Amniotic epithelial cell (primary cell): ENCODE results near the gene SLC12A3.
A peak's percentile ranks its signal among the peaks of the same experiment; 100 is the strongest.
"Not testable (repeated sequence)": the region's sequence is repeated elsewhere in the genome, so short reads cannot be mapped to it uniquely, and the experiment has no call there.

Source experiments
- DNase-seq: peaks from one replicate; pipeline ENCODE4 v3.0.0-alpha.2; 2010; ENCODE audit warnings: low read depth

SLC12A3 gene

DNA sequence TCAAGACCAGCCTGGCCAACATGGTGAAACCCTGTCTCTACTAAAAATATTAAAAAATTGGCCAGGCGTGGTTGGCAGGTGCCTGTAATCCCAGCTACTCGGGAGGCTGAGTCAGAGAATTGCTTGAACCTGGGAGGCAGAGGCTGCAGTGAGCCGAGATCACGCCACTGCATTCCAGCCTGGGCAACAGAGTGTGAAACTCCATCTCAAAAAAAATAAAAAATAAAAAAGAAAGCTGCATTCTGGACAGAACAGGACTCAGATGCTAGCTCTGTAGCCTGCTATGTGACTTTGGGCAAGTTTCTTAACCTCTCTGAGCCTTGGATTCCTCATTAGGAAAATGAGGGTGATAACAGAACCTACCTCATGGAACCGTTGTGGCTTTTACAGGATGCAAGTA, 3.8 kb downstream of the SLC12A3 start:
- not testable (repeated sequence) for DNase-seq

DNA sequence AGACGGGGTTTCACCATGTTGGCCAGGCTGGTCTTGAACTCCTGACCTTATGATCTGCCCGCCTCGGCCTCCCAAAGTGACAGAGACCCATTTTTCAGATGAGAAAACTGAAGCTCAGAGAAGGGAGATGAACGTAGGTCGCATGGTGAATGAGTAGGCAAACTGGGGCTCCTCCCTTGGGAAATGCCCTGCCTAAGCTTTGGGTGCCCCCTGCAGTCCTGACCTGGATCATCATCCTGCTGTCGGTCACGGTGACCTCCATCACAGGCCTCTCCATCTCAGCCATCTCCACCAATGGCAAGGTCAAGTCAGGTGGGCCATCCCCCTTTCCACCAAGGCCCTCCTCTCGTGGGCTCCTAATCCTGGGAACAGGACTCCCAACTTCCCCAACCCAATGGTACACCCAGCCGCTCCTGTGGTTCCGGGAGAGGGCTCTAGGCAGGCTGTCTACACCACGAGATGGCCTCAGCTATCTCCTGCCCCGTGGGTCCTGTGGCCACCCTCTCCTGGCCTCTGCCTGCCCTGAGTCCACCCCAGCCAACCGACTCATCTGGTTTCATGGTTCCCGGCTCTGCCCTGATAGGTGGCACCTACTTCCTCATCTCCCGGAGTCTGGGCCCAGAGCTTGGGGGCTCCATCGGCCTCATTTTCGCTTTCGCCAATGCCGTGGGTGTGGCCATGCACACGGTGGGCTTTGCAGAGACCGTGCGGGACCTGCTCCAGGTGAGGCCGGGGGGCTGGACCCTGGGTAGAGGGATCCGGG, 4.7 kb downstream of the SLC12A3 start:
- DNase-seq = peak; percentile 52

DNA sequence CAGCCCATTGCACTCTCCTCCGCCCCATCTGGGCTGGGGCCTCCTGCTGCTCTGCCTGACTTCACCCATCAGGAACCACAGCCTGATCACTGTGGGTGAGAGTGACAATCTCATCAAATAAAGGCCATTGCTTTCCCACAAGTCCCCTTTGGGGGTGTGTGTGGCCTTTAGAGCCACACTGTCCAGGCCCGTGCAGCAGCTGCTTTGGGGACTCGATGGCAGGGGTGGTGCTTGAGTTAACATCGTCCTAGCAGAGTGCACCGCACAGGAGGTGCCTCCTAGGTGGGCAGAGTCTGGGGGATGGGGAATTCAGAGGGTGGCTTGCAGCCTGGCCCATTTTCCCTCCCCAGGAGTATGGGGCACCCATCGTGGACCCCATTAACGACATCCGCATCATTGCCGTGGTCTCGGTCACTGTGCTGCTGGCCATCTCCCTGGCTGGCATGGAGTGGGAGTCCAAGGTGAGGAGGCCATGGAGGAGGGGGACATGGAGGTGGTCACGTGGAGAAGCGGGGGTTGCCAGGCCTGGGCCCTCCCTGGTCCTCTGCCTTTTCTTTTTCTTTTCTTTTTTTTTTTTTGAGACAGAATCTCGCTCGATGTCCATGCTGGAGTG, 5.4 kb downstream of the SLC12A3 start:
- DNase-seq = no peak

DNA sequence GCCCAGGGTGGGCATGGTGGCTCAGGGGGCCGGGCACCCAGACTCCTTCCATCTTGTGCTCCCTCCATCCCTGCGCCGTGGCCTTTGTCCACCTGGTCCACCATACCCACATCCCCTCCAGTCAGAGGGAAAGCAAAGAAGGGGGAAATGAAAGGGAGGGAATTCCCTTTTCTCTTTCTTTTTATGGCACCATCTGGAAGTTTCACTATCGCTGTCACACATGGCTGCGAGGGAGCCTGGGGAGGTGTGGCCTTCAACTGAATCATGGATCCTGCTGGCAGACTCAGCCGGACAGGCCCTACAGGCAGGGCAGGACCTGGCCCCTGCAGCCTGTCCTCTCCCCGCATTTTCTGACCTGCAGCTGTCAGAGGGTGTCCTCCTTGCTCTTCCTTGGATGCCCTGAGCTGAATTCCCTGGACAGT, 6.2 kb downstream of the SLC12A3 start:
- peak; percentile 27 for DNase-seq

DNA sequence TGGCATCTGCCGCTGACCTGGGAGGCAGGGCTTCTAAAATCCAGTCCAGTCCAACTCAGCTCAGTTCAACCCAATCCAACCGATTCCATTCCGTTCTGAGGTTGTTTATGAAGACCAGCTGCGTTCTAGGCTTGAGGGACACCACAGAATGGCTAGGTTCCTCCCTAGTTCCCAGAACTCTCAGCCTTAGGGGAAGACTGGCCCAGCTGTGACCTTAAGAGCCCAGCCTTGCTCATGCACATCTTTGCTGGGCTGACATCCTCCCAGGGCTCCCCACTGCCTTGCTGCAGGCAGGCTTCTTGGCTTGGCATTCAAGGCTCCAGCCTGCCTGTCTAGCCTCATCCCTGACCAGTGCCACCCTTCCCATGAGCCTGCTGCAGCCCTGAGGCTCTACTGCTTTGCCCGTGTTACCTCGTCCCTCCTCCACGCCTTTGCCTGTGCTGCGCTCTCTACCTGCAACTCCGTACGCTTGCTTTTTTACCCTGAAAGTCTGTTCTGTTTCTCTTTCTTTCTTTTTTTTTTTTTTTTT, 7.9 kb downstream of the SLC12A3 start:
- DNase-seq = no peak

DNA sequence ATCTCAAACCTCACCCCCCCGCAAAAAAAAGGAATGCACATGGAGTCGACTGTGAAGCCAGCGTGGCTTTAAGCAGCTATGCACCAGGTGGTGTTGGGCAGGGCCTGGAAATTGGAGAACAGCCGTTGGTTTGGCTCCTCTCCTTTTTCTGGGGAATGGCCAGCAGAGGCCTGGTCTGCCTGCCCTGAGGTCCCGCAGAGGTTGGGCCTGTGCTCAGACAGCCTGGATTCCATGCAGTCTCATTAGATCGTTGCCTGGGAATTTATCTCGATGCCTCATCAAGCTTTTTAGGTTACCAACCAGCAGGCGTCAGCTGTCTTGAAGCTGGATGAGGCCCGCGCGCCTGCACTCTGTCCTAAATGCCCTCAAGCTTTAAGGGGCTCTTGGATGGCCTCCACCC, 9.8 kb downstream of the SLC12A3 start:
- peak; percentile 68 for DNase-seq

DNA sequence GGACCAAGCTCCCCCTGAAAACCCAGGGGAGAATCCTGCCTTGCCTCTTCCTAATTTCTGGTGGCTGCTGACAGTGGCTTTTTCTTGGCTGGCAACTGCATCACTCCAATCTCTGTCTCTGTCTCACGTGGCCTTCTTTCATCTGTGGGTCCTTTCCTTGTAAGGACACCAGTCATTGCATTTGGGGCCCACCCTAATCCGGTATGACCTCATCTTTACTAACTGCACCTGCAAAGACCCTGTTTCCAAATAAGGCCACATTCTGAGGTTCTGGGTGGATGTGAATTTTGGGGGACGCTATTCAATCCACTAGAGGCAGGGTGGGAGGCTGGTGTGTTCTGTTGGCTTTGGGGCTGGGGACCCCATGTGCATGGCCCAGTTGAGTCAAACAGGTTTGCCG, 11.0 kb downstream of the SLC12A3 start:
- DNase-seq = no peak

DNA sequence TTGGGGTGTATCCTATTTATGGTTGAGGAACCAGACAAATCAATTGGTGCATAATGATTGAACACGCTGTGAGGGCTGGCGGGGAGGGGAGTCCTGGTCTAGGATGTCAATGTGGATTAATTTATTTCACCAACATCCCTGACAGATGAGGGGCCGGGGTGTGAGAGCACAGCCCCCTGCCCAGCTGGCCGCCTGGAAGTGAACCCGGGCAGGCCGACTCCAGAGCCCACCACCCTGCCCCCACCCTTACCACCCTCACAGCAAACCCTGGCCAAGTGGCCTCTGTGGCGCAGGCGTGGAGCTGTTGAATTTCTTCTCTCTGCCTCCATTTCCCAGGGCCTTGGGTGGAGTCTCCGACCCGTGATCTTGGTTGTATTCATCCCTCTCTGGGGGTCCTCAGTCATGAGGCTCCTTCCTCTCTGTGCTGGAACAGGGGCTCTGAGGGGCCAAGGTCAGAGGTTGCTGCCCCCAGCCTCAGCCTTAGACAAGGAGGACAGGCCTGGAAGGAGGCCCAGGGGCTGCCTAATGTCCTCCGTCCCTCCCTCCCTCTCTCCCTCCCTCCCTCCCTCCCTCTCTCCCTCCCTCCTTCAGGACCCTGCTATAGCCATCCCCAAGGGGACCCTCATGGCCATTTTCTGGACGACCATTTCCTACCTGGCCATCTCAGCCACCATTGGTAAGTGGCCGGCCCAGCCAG, 12.6 kb downstream of the SLC12A3 start:
- DNase-seq = no peak

DNA sequence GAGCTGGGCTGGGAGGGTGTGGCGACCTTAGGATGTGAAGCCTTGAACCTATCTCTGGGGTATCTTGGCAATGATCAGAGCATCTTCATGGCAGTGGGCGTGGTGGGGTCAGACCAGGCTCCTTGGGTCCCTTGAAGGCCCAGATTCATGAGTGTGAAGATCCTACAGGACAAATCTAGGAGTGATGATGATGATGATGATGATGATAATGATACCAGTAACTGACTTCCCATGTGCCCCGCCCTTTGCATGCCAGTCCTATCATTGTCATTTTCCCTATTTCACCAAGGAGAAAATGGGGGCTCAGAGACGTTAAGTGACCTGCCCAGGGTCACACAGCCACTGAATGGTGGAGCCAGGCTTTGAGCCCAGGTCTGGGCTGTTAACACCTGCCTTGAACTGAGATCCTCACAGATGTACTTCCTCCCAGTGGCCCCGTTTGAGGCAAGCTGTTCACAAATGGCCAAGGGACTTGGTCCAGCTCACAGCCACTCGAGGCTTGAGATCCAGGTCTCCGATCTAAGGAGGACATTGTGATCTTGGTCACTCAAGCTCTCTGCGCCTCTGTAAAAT, 13.4 kb downstream of the SLC12A3 start:
- no peak for DNase-seq

DNA sequence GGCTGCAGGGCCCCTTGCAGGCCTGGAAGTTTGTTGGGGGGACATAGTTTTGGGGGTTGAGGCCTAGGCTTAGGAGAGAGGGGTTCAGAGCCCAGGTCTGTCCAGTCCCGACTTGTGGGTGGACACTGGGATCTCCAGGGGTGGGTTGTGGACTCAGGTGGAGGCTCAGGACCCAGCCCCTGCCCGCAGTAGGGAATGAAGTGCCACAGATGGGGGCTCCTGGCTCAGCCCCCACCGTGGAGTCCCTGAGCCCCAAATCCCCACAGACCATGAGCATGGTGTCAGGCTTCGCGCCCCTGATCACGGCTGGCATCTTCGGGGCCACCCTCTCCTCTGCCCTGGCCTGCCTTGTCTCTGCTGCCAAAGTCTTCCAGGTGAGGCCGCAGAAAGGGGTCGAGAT, 14.3 kb downstream of the SLC12A3 start:
- no peak for DNase-seq

DNA sequence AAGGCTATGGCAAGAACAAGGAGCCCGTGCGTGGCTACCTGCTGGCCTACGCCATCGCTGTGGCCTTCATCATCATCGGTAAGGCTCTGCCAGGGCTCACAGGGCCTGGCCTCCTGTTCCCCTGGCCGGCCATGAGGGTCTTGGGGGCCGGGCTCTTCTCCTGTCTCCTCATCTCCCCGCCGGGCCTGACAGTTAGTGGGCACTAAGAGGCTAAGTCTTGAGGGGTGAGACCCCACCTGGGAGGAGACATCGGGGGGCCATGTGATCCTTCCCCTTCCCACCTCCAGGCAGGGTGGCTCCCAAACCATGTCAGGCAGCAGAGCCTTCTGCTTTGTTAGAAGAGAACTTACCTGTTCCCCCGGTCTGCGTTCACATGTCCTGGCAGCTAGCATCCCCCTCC, 15.2 kb downstream of the SLC12A3 start:
- DNase-seq = no peak

DNA sequence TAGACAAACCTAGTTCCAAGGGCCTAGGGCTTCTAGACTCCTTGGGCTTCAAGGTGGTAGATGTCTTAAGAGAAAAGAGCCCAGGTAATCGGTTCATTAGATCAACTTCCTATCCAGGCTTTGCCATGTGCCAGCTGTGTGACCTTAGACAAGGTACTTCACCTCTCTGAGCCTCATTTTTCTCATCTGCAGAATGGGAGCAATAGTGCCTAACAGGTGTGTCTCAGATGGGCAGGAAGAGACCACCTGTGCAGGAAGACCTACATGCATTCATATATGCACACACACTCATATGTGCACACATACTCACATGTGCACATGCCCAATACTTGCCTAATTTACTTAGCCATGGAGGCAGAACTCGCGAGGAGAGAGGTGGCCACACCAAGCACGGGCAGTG, 15.7 kb downstream of the SLC12A3 start:
- DNase-seq = no peak

DNA sequence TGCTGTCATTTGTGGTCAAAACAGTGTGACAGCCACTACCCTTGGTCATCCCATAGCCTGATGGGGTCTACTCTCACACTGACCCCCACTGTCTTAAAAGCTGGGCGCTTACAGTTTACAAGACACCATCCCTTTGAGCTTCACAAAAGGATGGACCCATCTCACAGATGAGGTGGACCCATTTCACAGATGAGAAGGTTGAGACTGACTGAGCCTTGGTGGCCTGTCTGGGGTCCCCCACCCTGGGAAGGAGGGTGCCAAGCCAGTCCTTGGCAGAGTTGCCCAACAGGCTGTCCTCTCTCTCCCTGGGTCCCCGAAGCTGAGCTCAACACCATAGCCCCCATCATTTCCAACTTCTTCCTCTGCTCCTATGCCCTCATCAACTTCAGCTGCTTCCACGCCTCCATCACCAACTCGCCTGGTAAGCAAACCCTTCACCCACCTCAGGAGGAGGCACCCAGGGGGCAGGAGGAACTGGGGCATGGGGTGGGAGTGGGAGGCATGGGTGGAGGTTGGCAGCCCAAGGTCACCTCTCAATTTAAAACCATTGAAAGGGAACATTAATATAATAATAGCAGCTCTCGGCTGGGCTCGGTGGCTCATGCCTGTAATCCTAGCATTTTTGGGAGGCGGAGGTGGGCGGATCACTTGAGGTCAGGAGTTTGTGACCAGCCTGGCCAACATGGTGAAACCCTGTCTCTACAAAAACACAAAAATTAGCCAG, 17.2 kb downstream of the SLC12A3 start:
- no peak for DNase-seq

DNA sequence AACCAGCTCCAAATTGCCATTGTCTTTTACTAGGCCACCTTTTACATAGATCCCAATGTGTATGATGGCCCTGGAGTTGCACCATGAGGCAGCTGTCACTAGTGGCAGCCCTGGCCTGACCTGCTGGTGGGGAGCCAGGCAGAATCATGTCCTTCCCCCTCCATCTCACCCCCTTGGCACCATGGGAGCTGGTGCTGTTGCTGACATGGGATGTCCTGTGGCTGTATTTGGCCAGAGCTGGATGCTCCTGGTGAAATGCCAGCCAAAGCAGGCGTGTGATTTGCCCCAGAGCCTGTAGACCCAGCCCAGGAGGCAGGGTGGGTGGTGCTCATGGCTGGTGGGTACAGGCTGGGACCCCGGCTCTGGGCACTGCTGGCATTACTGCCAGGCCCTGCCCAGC, 18.6 kb downstream of the SLC12A3 start:
- no peak for DNase-seq

DNA sequence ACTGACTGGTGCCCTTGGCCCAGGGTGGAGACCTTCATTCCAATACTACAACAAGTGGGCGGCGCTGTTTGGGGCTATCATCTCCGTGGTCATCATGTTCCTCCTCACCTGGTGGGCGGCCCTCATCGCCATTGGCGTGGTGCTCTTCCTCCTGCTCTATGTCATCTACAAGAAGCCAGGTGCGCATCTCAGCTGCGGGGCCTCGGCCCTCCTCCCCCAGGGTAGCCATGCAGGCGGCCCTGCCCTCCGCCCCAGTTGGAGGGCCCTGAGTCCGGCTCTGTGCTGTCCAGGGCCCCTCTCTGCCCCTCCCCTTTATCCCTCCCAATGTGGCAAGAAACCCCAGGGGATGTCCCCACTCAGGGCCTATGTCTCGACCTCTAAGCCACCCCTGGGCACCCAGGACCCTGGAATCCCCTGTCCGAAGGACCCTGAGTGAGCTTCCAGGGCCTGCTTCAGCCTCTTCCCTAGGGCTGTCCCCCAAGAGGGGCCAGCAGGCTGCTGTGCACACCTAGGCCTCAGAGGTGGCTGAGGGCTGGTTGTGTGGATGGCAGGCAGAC, 19.1 kb downstream of the SLC12A3 start:
- no peak for DNase-seq

DNA sequence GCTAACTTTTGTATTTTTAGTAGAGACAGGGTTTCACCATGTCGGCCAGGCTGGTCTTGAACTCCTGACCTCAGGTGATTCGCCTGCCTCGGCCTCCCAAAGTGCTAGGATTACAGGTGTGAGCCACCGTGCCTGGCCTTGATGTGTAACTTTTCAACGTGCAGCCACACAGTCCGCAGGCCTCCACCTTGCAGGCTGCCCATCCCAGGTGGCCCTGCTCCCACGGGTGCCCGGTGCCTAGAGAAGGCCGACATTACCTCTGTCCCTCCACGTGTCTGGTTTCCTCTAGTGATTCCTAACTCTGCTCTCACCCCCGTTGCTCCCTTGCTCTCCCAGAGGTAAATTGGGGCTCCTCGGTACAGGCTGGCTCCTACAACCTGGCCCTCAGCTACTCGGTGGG, 19.9 kb downstream of the SLC12A3 start:
- not testable (repeated sequence) for DNase-seq

DNA sequence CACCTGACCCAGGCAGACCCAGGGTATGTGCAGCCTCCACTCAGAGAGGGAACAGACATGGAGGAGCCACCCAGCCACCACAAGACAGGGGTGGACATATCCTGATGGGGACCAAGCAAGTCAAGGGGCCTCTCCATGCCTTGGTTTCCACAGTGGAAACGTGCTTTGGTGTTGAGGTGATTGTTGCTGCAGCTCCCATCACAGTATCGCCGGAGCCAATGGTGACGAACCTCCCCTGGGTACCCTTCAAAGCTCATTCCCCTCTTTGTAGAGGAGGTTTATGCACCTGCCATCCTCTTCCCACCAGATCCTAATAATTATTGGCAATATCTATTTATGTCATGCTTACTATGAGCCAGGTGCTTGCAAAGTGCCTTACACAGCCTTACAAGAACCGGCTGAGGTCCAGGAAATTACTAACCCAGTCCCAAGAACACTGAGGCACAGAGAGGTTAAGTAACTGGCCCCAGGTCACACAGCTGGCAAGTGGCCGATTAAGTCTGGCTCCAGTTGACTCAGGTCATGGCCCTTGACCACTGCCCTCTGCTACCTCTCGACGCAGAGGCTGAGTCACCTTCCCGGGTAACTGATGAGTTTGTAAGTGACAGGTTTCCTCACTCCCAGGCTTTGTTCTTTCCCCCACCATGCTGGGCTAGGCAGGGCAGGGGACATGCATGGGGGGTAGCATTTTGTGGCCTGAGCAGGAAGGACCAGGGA, 20.6 kb downstream of the SLC12A3 start:
- DNase-seq = no peak

DNA sequence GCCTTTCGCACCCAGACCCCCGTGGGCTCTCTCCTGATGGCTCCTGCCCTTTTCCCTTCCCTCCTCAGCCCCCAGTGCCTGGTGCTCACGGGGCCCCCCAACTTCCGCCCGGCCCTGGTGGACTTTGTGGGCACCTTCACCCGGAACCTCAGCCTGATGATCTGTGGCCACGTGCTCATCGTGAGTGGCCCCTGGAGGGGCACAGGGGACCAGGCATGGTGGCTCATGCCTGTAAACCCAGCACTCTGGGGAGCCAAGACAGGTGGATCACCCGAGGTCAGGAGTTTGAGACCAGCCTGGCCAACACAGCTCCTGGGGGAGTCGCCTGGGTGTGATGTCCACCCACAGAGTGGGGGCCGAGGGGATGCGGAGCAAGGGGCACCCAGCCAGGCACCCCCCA, 21.3 kb downstream of the SLC12A3 start:
- no peak for DNase-seq

DNA sequence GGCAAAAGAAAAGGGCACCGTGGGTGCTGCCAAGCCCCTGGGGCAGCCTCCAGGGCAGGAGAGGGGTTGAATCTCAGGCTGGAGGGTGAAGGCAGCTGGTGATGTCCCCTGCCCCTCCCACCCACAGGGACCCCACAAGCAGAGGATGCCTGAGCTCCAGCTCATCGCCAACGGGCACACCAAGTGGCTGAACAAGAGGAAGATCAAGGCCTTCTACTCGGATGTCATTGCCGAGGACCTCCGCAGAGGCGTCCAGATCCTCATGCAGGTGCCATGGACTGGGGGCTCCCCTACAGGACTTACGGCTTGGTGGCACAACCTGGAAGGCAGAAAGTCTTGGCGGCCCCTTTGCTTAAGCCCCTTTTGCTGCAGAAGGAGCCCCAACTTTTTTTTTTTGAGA, 21.8 kb downstream of the SLC12A3 start:
- DNase-seq = no peak

DNA sequence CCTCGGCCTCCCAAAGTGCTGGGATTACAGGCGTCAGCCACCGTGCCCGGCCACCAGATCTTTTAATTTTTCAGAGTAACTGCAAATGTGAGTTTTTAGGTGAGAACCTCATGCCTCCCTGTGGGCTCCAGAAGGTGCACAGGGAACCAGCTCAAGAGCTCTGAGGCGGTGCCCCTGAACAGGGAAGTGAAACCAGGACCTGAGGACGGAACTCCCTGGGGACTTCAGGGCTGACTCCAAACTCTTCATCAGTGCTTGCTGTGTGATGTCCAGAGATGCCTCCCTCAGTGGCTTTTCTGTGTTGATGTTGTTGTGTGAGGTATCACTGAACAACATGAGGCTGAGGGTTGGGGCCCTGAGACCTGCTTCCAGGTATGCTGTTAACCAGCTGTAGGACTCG, 23.8 kb downstream of the SLC12A3 start:
- no peak for DNase-seq

DNA sequence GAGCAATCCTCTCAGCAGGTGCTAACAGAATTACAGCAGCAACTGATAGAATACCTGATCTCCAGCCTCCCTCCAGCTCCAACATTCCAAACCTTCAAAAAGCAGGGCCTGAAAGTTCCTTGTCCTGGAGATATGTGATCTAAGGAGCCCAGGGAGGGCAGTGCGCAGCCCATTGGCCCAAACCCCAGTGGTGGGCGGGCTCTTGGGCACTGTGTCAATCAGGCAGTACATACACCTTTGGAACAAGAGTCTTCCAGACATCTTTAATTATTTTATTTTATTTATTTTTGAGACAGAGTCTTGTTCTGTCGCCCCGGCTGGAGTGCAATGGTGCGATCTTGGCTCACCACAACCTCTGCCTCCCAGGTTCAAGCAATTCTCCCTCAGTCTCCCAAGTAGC, 24.2 kb downstream of the SLC12A3 start:
- no peak for DNase-seq
